Ectodermal cell (in vitro differentiated cells): Measurements from ENCODE around the gene ROR1.

Source experiments
- H3K27ac ChIP-seq: 2 replicates; pipeline ENCODE4 v1.7.0; 2013; ENCODE audit warnings: mild to moderate bottlenecking, low read depth, low read length; ENCODE audit not compliant: insufficient read depth, poor library complexity, severe bottlenecking
- H3K27me3 ChIP-seq: 2 replicates; pipeline ENCODE4 v1.7.0; 2013; ENCODE audit warnings: mild to moderate bottlenecking, low read length; ENCODE audit not compliant: insufficient read depth, control insufficient read depth, poor library complexity, severe bottlenecking
- H3K36me3 ChIP-seq: one replicate; pipeline ENCODE4 v1.7.0; 2013; ENCODE audit warnings: low read length; ENCODE audit not compliant: control insufficient read depth, insufficient read depth
- H3K4me1 ChIP-seq: one replicate; pipeline ENCODE4 v1.7.0; 2013; ENCODE audit warnings: low read length; ENCODE audit not compliant: control insufficient read depth, insufficient read depth
- H3K4me3 ChIP-seq: 2 replicates; pipeline ENCODE4 v1.7.0; 2013; ENCODE audit warnings: low read depth, low read length, control low read depth; ENCODE audit not compliant: insufficient read depth
- H3K9me3 ChIP-seq: 2 replicates; pipeline ENCODE4 v1.7.0; 2013; ENCODE audit warnings: mild to moderate bottlenecking, low read length, moderate library complexity; ENCODE audit not compliant: control insufficient read depth
- WGBS, 2 experiments: methylation state at CpG; one replicate each; pipeline ENCODE4 v1.1.7; 2013; ENCODE audit warnings: missing lambda C conversion rate in 2 of 2; 5-methylcytosine and 5-hydroxymethylcytosine counted together

The ROR1 gene

DNA sequence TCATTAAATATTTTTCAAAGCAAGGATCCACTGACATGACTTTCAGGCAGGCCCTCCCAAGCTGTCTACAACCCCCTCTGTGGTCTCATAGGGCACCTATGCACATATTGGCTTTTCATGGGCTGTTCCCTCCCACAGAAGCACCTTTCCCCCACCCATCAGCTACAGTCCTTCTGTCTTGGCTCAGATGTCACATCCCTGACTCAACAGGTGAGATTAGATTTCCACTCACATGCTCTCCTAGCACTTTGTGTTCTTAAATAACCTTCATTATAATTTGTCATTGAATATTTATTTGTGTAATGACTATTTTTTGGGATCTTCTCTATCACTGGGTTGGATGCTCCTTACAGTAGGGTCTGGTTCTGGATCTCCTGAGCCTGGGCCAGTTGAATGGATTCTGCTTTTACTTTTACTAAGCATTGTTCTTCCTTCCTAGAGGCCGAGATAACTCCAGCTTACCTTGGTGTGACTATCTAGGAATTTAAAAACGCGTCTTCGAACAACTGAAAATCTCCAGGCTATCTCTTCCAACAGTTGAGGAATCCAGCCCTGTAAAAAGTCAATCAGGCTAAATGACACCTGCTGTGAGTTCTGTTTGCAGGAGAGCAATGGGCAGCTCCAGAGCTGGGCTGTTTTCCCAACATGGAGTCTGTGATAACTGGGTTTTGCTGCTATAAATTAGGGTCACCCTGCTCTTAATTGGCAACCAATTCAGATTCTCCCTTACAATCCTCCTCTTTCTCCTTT lies 16.2 kb downstream of the ROR1 start:
- Histone ChIP-seq H3K4me3 (no peak overlapping the region), H3K9me3 (no peaks in the 10 kb centered on the region), H3K27ac (peak overlapping the region; percentile 33), H3K36me3 (no peaks in the 10 kb centered on the region), H3K4me1 (peaks cover 76% of the 10 kb centered on the region), H3K27me3 (no peaks in the 10 kb centered on the region)
- 43% methylated on average over 4 of the region's 4 CpGs for WGBS, 2 experiments

DNA sequence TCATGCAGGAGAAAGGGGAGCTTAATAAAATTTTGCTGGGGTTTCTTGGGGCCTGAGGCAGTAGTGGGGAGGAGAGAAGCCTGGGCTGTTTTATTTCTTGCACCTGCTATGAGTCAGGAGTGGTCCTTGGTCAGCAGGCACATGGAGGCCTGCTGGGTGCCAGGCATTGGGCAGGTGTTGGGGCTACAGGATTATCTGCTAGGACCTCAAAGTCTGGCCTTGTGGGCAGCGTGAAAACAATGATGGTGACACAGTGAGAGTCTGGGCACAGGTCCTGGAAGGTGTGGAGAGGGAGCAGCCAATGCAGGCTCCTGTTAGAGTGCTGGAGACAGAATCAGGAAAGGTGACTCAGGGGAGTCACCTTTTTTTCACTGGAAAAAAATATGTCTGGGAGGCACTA lies 17.2 kb downstream of the ROR1 start:
- no peak overlapping the region for H3K27ac ChIP-seq
- H3K36me3 ChIP-seq = no peaks in the 10 kb centered on the region
- no peaks in the 10 kb centered on the region for H3K27me3 ChIP-seq
- peaks cover 86% of the 10 kb centered on the region for H3K4me1 ChIP-seq
- H3K9me3 ChIP-seq = no peaks in the 10 kb centered on the region
- WGBS, 2 experiments = 28 to 39% methylated on average over 1 of the region's 1 CpG
- H3K4me3 ChIP-seq = no peak overlapping the region

DNA sequence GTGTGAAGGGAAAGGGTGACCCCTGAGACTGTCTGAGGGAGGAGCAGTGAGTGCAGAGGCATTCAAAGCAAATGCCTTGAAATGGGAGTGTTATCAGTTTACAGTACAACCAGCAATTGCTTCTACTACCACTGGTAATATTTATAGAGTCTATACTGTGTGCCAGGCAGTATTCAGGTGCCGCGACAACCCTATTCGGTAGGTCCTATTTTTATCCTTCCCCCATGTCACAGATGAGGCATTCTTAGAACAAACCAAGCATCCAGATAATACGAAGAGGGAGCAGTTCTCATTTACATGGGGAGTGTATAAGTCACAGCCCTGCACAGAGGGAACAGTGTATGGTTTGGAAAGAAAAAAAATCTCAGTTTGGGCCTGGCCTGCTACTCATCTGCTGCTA lies 18.3 kb downstream of the ROR1 start:
- no peaks in the 10 kb centered on the region for H3K9me3 ChIP-seq
- H3K4me1 ChIP-seq = peaks cover 85% of the 10 kb centered on the region
- H3K27me3 ChIP-seq = no peaks in the 10 kb centered on the region
- WGBS, 2 experiments = 91 to 96% methylated on average over 4 of the region's 4 CpGs
- H3K36me3 ChIP-seq = no peaks in the 10 kb centered on the region
- H3K27ac ChIP-seq = no peak overlapping the region
- no peak overlapping the region for H3K4me3 ChIP-seq

DNA sequence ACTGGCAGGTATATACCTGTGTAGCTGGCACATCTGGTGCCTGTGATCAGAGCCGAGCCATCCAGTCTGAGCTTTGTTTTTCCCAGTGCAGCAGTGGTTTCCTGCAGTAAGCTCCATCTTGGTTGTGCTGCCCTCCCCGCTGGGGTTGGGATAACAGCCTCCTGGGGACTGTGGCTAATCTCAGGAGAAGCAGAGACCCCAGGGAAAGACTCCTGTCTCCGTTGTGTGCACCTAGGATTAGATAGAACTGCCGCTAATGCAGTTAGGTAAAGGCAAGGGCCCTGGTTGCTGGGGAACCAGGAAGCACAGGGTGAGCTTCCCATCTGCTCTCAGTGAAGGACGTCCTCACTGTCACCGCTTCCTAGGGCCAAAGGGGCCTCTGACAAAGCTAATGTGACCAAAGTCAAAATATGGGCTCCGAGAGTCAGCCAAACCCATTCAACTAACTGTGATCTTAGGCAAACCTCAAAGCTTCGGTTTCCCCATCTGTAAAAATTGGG lies 20.0 kb downstream of the ROR1 start:
- no peak overlapping the region for H3K4me3 ChIP-seq
- WGBS, 2 experiments = 69 to 75% methylated on average over 8 of the region's 8 CpGs
- H3K36me3 ChIP-seq = no peaks in the 10 kb centered on the region
- H3K27ac ChIP-seq = peak overlapping the region; percentile 18
- peaks cover 75% of the 10 kb centered on the region for H3K4me1 ChIP-seq
- no peaks in the 10 kb centered on the region for H3K9me3 ChIP-seq
- H3K27me3 ChIP-seq = no peaks in the 10 kb centered on the region

DNA sequence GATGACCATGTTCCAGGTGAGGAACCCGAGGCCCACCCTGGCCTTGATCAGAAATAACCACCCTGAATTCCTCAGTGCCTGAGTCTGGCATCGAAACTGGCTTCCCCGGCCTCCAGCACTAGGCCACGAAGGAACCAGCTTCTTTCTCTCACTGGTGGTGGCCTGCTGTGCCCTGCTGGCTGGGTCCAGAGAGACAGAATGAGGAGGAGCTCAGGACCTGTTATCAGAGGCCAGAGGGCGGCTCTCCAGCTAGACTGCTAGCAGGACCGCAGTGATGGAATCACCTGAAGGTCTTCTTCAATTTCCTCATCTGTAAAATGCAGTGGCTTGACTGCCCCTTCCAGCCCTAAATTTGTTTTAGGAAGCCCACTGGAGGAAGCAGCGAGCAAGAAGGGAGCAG lies 20.5 kb downstream of the ROR1 start:
- H3K4me1 ChIP-seq = peaks cover 70% of the 10 kb centered on the region
- 68 to 79% methylated on average over 7 of the region's 7 CpGs for WGBS, 2 experiments
- no peak overlapping the region for H3K27ac ChIP-seq
- H3K4me3 ChIP-seq = no peak overlapping the region
- H3K27me3 ChIP-seq = no peaks in the 10 kb centered on the region
- H3K36me3 ChIP-seq = no peaks in the 10 kb centered on the region
- no peaks in the 10 kb centered on the region for H3K9me3 ChIP-seq

DNA sequence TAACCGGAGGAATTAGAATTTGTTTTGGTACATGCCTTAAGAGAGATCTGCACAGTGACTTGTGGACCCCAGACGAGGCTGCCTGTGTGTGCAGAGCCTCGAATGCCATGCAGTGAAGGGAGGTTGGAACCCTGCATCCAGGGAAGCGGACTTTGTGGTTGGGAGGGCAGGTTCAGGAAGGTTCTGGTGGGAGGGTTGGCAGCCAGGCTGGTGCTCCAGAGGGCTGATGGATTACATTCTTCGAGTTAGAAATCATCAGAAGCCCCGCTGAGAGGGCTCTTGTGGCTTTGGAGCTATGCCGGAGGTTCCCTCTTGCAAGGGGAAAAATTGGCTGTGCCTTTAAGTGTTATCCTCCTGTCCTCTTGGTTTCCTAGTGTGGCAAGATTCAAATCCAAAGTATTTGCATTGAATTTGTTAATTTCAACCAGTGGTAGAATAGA lies 21.1 kb downstream of the ROR1 start:
- H3K4me3 ChIP-seq = no peak overlapping the region
- no peak overlapping the region for H3K27ac ChIP-seq
- H3K27me3 ChIP-seq = no peaks in the 10 kb centered on the region
- H3K4me1 ChIP-seq = peaks cover 64% of the 10 kb centered on the region
- no peaks in the 10 kb centered on the region for H3K9me3 ChIP-seq
- WGBS, 2 experiments = 52% methylated on average over 7 of the region's 7 CpGs
- H3K36me3 ChIP-seq = no peaks in the 10 kb centered on the region

DNA sequence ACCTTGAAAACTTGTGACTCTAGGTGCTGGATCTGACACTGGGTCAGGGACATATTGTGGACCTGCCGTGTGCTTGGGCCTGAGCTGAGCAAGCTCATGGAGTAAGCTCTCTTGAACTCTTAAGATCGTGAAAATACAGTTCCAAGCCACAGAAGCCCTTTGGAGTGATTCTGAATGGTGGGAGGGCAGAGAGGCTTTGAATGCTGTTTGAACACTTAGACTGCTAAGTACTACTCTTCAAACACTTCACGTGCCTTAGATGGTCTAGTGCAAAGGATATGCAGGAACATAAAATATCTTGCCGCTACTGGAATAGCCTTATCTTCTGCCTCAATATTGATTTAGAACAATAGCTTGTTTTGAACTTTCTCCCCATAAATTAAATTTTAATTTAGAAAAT lies 21.6 kb downstream of the ROR1 start:
- no peaks in the 10 kb centered on the region for H3K36me3 ChIP-seq
- WGBS, 2 experiments = 63 to 70% methylated on average over 3 to 4 of the region's 4 CpGs
- H3K4me3 ChIP-seq = no peak overlapping the region
- H3K9me3 ChIP-seq = no peaks in the 10 kb centered on the region
- peak overlapping the region; percentile 20 for H3K27ac ChIP-seq
- peaks cover 59% of the 10 kb centered on the region for H3K4me1 ChIP-seq
- no peaks in the 10 kb centered on the region for H3K27me3 ChIP-seq

DNA sequence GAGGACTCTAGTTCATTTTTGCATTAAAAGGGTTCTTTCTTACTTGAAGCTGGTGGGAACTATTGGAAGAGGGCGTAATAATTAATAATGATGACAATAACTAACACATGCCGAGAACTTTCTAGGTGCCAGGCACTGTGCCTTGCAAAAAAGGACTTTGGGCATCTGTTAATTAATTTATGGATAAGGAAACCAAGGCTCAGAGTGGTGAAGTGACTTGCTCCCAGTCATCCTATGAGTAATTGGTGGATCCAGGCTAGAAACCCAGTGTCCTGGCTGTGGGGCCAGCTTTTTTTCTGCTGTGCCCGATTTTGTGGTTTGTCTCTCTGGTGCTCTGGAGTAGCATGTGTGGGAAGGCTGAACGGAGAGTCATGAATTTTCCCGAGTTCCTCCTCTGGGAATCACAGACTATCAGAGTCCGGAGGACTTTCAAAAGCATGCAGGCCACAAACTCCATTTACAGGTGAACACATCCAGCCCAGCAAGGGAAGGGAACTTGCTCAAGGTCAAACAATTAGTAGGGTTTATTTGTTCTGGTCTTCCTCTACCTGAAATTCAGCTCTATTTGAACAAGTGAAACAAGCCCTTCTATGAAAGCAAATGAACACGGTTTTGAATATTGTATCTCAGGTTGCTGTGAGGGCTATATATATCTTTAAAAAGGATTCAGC lies 23.4 kb downstream of the ROR1 start:
- H3K9me3 ChIP-seq = no peaks in the 10 kb centered on the region
- no peaks in the 10 kb centered on the region for H3K27me3 ChIP-seq
- peaks cover 43% of the 10 kb centered on the region for H3K4me1 ChIP-seq
- H3K36me3 ChIP-seq = no peaks in the 10 kb centered on the region
- 89 to 92% methylated on average over 7 of the region's 7 CpGs for WGBS, 2 experiments
- no peak overlapping the region for H3K27ac ChIP-seq
- no peak overlapping the region for H3K4me3 ChIP-seq

DNA sequence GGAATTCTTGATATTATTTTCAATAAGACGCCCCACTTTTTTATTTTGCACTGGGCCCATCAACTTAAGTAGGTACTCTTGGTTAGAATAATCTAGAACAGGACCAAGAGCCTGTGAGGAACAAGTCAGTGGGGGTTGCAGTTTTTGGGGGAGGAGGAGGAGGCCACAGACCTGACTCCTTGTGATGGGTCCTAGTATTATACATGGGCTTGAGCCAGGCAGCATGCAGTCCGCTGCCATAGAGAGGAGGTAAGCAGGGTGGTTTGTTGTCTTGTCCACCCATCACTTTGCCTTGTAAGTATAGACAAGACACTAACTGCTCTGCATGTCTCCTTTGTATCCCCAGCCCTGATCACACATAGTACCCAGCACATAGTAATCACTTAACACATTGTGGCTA lies 24.5 kb downstream of the ROR1 start:
- Histone ChIP-seq H3K36me3 (no peaks in the 10 kb centered on the region), H3K27ac (no peak overlapping the region), H3K27me3 (no peaks in the 10 kb centered on the region), H3K4me1 (peaks cover 34% of the 10 kb centered on the region), H3K4me3 (no peak overlapping the region), H3K9me3 (no peaks in the 10 kb centered on the region)
- WGBS, 2 experiments = 94 to 97% methylated on average over 2 of the region's 2 CpGs

DNA sequence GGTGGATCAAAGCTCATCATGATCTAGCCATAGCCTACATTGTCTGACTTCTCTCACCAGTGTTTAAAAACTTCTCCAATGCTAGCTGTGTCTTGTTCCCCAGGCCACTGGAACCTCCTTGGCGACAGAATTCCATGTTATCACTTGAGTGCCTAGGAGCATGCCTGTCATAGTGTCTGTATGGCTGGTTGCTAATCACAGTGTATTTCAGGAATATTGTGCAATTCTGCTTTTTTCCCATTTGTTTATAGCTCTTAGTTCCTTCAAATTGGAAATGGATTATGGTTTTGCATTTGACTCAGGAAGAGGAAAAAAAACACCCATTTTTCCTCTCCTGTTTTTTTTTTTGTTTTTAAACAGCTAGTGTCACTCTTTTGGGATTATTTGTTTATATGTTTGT lies 25.5 kb downstream of the ROR1 start:
- Histone ChIP-seq H3K4me3 (no peak overlapping the region), H3K4me1 (peaks cover 27% of the 10 kb centered on the region), H3K27ac (no peak overlapping the region), H3K9me3 (no peaks in the 10 kb centered on the region), H3K27me3 (no peaks in the 10 kb centered on the region), H3K36me3 (no peaks in the 10 kb centered on the region)
- WGBS, 2 experiments = 90 to 93% methylated on average over 1 of the region's 1 CpG
